ENCODE data around the gene SBNO2. TPM values are rescaled to one million over a fixed set of nuclear protein-coding genes. Genes with fewer than 3 reads are reported as not detected.
A peak's percentile ranks its signal among the peaks of the same experiment; 100 is the strongest.

SBNO2 gene
- total RNA-seq, 1 donor from 2014 or later = 53.0 TPM

- H3K4me1 Mint-ChIP-seq = peaks cover 16% of the 10 kb centered on the region
- peak within 1 kb of the TSS; percentile 36 for H3K4me3 Mint-ChIP-seq
- H3K27ac Mint-ChIP-seq = peak within 1 kb of the TSS; percentile 43
Observed at GRCh38 chr19:1066748-1067340, 107.2 kb downstream of the SBNO2 start, which contains the start of gene ARHGAP45. Gene ARHGAP45, plus strand, starts transcription at chr19:1067167. Its CDS starts 239 bp downstream, at chr19:1067406.

GRCh38 chr19:1066251-1066747, 107.8 kb downstream of the SBNO2 start:
- no peak overlapping the region for H3K27ac Mint-ChIP-seq
- peaks cover 38% of the 10 kb centered on the region for H3K27me3 Mint-ChIP-seq (ENCODE audit: low read depth)
- no peaks in the 10 kb centered on the region for H3K36me3 Mint-ChIP-seq
- peak overlapping the region; percentile 10 for H3K4me3 Mint-ChIP-seq
- TF ChIP-seq, protein P1, sequence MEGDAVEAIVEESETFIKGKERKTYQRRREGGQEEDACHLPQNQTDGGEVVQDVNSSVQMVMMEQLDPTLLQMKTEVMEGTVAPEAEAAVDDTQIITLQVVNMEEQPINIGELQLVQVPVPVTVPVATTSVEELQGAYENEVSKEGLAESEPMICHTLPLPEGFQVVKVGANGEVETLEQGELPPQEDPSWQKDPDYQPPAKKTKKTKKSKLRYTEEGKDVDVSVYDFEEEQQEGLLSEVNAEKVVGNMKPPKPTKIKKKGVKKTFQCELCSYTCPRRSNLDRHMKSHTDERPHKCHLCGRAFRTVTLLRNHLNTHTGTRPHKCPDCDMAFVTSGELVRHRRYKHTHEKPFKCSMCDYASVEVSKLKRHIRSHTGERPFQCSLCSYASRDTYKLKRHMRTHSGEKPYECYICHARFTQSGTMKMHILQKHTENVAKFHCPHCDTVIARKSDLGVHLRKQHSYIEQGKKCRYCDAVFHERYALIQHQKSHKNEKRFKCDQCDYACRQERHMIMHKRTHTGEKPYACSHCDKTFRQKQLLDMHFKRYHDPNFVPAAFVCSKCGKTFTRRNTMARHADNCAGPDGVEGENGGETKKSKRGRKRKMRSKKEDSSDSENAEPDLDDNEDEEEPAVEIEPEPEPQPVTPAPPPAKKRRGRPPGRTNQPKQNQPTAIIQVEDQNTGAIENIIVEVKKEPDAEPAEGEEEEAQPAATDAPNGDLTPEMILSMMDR (IDR thresholded peaks at IDR 0.05; ENCODE audit: unreplicated experiment) = no peak
- H3K9me3 Mint-ChIP-seq = no peaks in the 10 kb centered on the region
- DNase-seq (ENCODE audit: low spot score in 2 of 2, unreplicated experiment in 2 of 2) = no peak
- H3K4me1 Mint-ChIP-seq = peaks cover 13% of the 10 kb centered on the region

More at GRCh38 chr19:1066748-1067340, 107.2 kb downstream of the SBNO2 start, which contains the start of gene ARHGAP45:
- Mint-ChIP-seq H3K27me3 (ENCODE audit: low read depth) (peaks cover 42% of the 10 kb centered on the region), H3K9me3 (no peaks in the 10 kb centered on the region), H3K36me3 (no peaks in the 10 kb centered on the region)
- DNase-seq (ENCODE audit: low spot score in 2 of 2, unreplicated experiment in 2 of 2) = no peak
- TF ChIP-seq, protein P1 (IDR thresholded peaks at IDR 0.05; ENCODE audit: unreplicated experiment) = no peak

DNA sequence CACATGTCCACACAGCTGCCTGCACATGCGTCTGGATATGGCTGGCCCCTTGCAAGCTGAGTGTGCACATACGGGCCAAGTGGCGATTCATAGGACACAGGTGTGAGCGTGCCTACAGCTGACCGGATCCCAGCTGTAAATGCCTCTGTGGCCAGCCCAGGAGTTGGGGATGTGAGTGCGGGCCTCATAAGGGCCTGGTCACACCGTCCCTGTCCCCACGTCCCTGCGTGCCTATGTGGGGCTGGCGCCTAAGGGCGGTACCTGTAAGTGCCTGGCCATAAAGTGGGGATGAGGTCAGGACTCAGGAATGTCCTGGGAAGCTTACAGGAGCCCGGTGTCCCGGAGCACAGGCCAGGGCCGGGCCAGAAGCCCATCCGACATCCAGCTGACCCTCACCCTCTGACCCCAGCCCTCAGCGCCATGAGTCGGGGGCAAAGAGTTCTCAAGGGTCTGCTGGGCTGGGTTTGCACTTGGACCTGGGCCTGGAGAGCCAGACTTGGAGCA, 108.4 kb downstream of the SBNO2 start:
- DNase-seq (ENCODE audit: low spot score in 2 of 2, unreplicated experiment in 2 of 2) = no peak
- Mint-ChIP-seq H3K9me3 (no peaks in the 10 kb centered on the region), H3K4me1 (peaks cover 13% of the 10 kb centered on the region), H3K36me3 (no peaks in the 10 kb centered on the region), H3K27me3 (ENCODE audit: low read depth) (peaks cover 35% of the 10 kb centered on the region), H3K27ac (peak overlapping the region; percentile 43), H3K4me3 (peak overlapping the region; percentile 23)
- TF ChIP-seq, protein P1 (IDR thresholded peaks at IDR 0.05; ENCODE audit: unreplicated experiment) = no peak

- H3K27ac Mint-ChIP-seq = no peak overlapping the region
- H3K36me3 Mint-ChIP-seq = no peaks in the 10 kb centered on the region
- H3K4me3 Mint-ChIP-seq = peak overlapping the region; percentile 46
Observed at GRCh38 chr19:1064661-1065605, 109.1 kb downstream of the SBNO2 start.

More at GRCh38 chr19:1064661-1065605, 109.1 kb downstream of the SBNO2 start:
- Mint-ChIP-seq H3K27me3 (ENCODE audit: low read depth) (peaks cover 28% of the 10 kb centered on the region), H3K9me3 (no peaks in the 10 kb centered on the region), H3K4me1 (peaks cover 13% of the 10 kb centered on the region)
- DNase-seq (ENCODE audit: low spot score in 2 of 2, unreplicated experiment in 2 of 2) = peak in 1 of 2 experiments; percentile 85
- TF ChIP-seq, protein P1 (IDR thresholded peaks at IDR 0.05; ENCODE audit: unreplicated experiment) = peak; percentile 87

Data from mesothelial cell of epicardium (in vitro differentiated cells).